HepG2 (cell line): Measurements from ENCODE around the gene PTK7. TPM values are rescaled to one million over a fixed set of nuclear protein-coding genes. Genes with fewer than 3 reads are reported as not detected.

Experiments
- JARID2 ChIP-seq: sonication (generic); formaldehyde crosslinking; IDR thresholded peaks from 2 replicates; pipeline ENCODE4 v1.8.1; 2023; ENCODE audit warnings: missing genetic modification reagents, inconsistent platforms; ENCODE audit not compliant: insufficient replicate concordance
- PRDM15 ChIP-seq: sonication (generic); formaldehyde crosslinking; IDR thresholded peaks from 2 replicates; pipeline ENCODE4 v1.4.0; 2020; ENCODE audit warnings: missing genetic modification reagents
- PTBP1 ChIP-seq: fragments of 200-400 bp; formaldehyde crosslinking; IDR thresholded peaks from 2 replicates; pipeline ENCODE4 v1.6.1; 2018; ENCODE audit warnings: low read length, low read depth; ENCODE audit not compliant: poor library complexity, severe bottlenecking
- SKI ChIP-seq: fragments of 450-650 bp; IDR thresholded peaks from one replicate; pipeline ENCODE4 v1.6.1; 2018; ENCODE audit warnings: mild to moderate bottlenecking; ENCODE audit not compliant: partially characterized antibody
- SNAPC5 ChIP-seq: sonication (generic); formaldehyde crosslinking; IDR thresholded peaks from 2 replicates; pipeline ENCODE4 v1.8.1; 2023; ENCODE audit warnings: mild to moderate bottlenecking, missing genetic modification reagents, borderline replicate concordance
- TIGD3 ChIP-seq: sonication (generic); formaldehyde crosslinking; IDR thresholded peaks from 2 replicates; pipeline ENCODE4 v1.5.1; 2020; ENCODE audit warnings: mild to moderate bottlenecking, missing genetic modification reagents, borderline replicate concordance
- ZBTB33 ChIP-seq: sonication (generic); formaldehyde crosslinking; IDR thresholded peaks from 2 replicates; pipeline ENCODE4 v1.4.0; 2020; ENCODE audit warnings: missing genetic modification reagents
- ZBTB34 ChIP-seq: sonication (generic); formaldehyde crosslinking; IDR thresholded peaks from 2 replicates; pipeline ENCODE4 v1.8.0; 2022; ENCODE audit warnings: mild to moderate bottlenecking, missing genetic modification reagents
- ZIK1 ChIP-seq: sonication (generic); formaldehyde crosslinking; IDR thresholded peaks from 2 replicates; pipeline ENCODE4 v1.5.0; 2020; ENCODE audit warnings: mild to moderate bottlenecking, low read depth, missing genetic modification reagents, borderline replicate concordance
- ZKSCAN8 ChIP-seq: IDR thresholded peaks from 2 replicates; pipeline ENCODE4 v1.6.1; 2016; ENCODE audit warnings: borderline replicate concordance, missing genetic modification reagents, missing compliant biosample characterization
- ZMYM4 ChIP-seq: sonication (generic); formaldehyde crosslinking; IDR thresholded peaks from 2 replicates; pipeline ENCODE4 v1.8.1; 2023; ENCODE audit warnings: mild to moderate bottlenecking, missing genetic modification reagents
- ZNF281 ChIP-seq: sonication (generic); formaldehyde crosslinking; IDR thresholded peaks from 2 replicates; pipeline ENCODE4 v1.4.0; 2020; ENCODE audit warnings: missing genetic modification reagents, borderline replicate concordance
- ZNF772 ChIP-seq: sonication (generic); formaldehyde crosslinking; IDR thresholded peaks from 2 replicates; pipeline ENCODE4 v1.5.0; 2020; ENCODE audit warnings: mild to moderate bottlenecking, missing genetic modification reagents
- ZSCAN20 ChIP-seq: sonication (generic); formaldehyde crosslinking; IDR thresholded peaks from 2 replicates; pipeline ENCODE4 v1.4.0; 2020; ENCODE audit warnings: missing genetic modification reagents, mild to moderate bottlenecking, borderline replicate concordance
- polyA plus RNA-seq, 8 experiments: library from polyadenylated mRNA; depleted of rRNA in 3 of 8; stranded (reverse) in 7 of 8; unstranded in 1 of 8; fragments of >200 nt; fragmentation: Illumina TruSeq in 4 of 8; extraction: Trizol in 4 of 8; gene quantifications; 2 replicates each; pipeline versions ENCODE4 v1.2.1 to v1.2.3, GENCODE V29; 2011 to 2016; ENCODE audit warnings: low read depth in 4 of 8, missing spikeins in 1 of 8, mixed read lengths in 1 of 8; ENCODE audit not compliant: insufficient read depth in 1 of 8
- total RNA-seq, 5 experiments: library from RNA; depleted of rRNA; stranded (reverse); fragments of >200 nt; fragmentation: Illumina TruSeq; extraction: Trizol; gene quantifications; 2 replicates each; pipeline ENCODE4 v1.2.3, GENCODE V29; 2016; ENCODE audit warnings: low read depth in 1 of 5

PTK7 gene
- total and polyA plus RNA-seq, 2 of the 13 experiments (the other 11 are each of a cell fraction or from before 2014, with no cell fraction given), result 98.5 to 99.8 TPM

GRCh38 chr6:43181942-43182860, 106.1 kb downstream of the PTK7 start, which contains the start of gene CUL9 (continued):
- TF ChIP-seq SKI (peak; percentile 37), PTBP1 (no peak), ZIK1 (CRISPR knock-in tag) (peak; percentile 83; the same call in 1 of the 2 replicates), JARID2 (CRISPR knock-in tag) (no peak), ZMYM4 (CRISPR knock-in tag) (peak; percentile 78), ZKSCAN8 (CRISPR knock-in tag) (peak; percentile 75; the same call in 1 of the 2 replicates), ZSCAN20 (CRISPR knock-in tag) (0 out of 2 replicates have a peak, but pooled peaks have one; percentile 7), ZNF281 (CRISPR knock-in tag) (peak; percentile 37; the same call in 1 of the 2 replicates), ZBTB34 (peak; percentile 38; the same call in 1 of the 2 replicates), PRDM15 (CRISPR knock-in tag) (no peak; the same call in 1 of the 2 replicates), ZBTB33 (peak; percentile 62), TIGD3 (no peak), SNAPC5 (CRISPR knock-in tag) (peak; percentile 65; the same call in 1 of the 2 replicates), ZNF772 (CRISPR knock-in tag) (peak; percentile 89; the same call in 1 of the 2 replicates)
